Activated CD8-positive, alpha-beta T cell treated with anti-CD3 and anti-CD28 coated beads, Interleukin-2, amount 10 ng/mL, durations not matched to agents 7 days and 5 days (primary cell): Measurements from ENCODE around the gene LEO1. TPM values are rescaled to one million over a fixed set of nuclear protein-coding genes. Genes with fewer than 3 reads are reported as not detected.

Experiments used
- ATAC-seq: fragments of 150-1000 bp; cut with Tn5 transposase; one replicate; pipeline ENCODE4 v1.10.0; 2021; ENCODE audit warnings: moderate library complexity
- CTCF ChIA-PET: fragments of 350-600 bp; sonication (Branson Sonifier 250); formaldehyde crosslinking; loops from one replicate; lab custom pipeline; 2021; ENCODE audit warnings: antibody characterized with exemption; lab: Charles Lee
- POLR2A ChIA-PET: fragments of 350-600 bp; sonication (Branson Sonifier 250); formaldehyde crosslinking; loops from one replicate; lab custom pipeline; 2021; ENCODE audit warnings: antibody characterized with exemption; lab: Charles Lee
- DNase-seq: peaks from one replicate; pipeline ENCODE4 v3.0.0-alpha.2; 2020
- H3K27ac Mint-ChIP-seq: one replicate; pipeline ENCODE4 v1.8.0; 2021; ENCODE audit warnings: mild to moderate bottlenecking, mixed read lengths
- H3K27me3 Mint-ChIP-seq: one replicate; pipeline ENCODE4 v1.8.0; 2021; ENCODE audit warnings: low read depth, mixed read lengths
- H3K36me3 Mint-ChIP-seq: one replicate; pipeline ENCODE4 v1.8.0; 2021; ENCODE audit warnings: low read depth, mixed read lengths
- H3K4me1 Mint-ChIP-seq: one replicate; pipeline ENCODE4 v1.8.0; 2021; ENCODE audit warnings: low read depth, mixed read lengths
- H3K4me3 Mint-ChIP-seq: one replicate; pipeline ENCODE4 v1.8.0; 2021; ENCODE audit warnings: mild to moderate bottlenecking, mixed read lengths
- H3K9me3 Mint-ChIP-seq: one replicate; pipeline ENCODE4 v1.8.0; 2022; ENCODE audit warnings: mixed read lengths; ENCODE audit not compliant: insufficient read depth
- total RNA-seq, 2 experiments: library from RNA; stranded (reverse); gene quantifications; one replicate each; pipeline ENCODE4 v1.2.3, GENCODE V29; 2021

The LEO1 gene
- total RNA-seq, 2 experiments from 2014 or later, result 30.3 to 33.4 TPM

- peaks cover 23% of the 10 kb centered on the region for H3K36me3 Mint-ChIP-seq
- DNase-seq (no peak), ATAC-seq (no peak)
- ChIA-PET POLR2A (no interaction called here), CTCF (interaction anchor here (1.4 kb wide), 1 partner anchor 277 kb away, joined by 5 read pairs; no protein-coding TSS in a partner anchor)
- peaks cover 10% of the 10 kb centered on the region for H3K4me1 Mint-ChIP-seq
- H3K9me3 Mint-ChIP-seq, result no peaks in the 10 kb centered on the region
- H3K27me3 Mint-ChIP-seq, result no peaks in the 10 kb centered on the region
- no peak overlapping the region for H3K27ac Mint-ChIP-seq
- H3K4me3 Mint-ChIP-seq, result no peak overlapping the region
Observed at GRCh38 chr15:51931016-51931415, 40.6 kb downstream of the LEO1 start.

GRCh38 chr15:51926809-51927208, 44.8 kb downstream of the LEO1 start:
- Mint-ChIP-seq H3K9me3 (no peaks in the 10 kb centered on the region), H3K27me3 (no peaks in the 10 kb centered on the region), H3K4me3 (no peak overlapping the region), H3K36me3 (peaks cover 22% of the 10 kb centered on the region), H3K27ac (no peak overlapping the region), H3K4me1 (no peaks in the 10 kb centered on the region)
- ChIA-PET POLR2A (no interaction called here), CTCF (interaction anchor here (1.5 to 2.5 kb wide), 2 partner anchors 9 to 150 kb away, joined by 3 to 6 read pairs; no protein-coding TSS in a partner anchor)
- ATAC-seq (no peak), DNase-seq (no peak)

DNA sequence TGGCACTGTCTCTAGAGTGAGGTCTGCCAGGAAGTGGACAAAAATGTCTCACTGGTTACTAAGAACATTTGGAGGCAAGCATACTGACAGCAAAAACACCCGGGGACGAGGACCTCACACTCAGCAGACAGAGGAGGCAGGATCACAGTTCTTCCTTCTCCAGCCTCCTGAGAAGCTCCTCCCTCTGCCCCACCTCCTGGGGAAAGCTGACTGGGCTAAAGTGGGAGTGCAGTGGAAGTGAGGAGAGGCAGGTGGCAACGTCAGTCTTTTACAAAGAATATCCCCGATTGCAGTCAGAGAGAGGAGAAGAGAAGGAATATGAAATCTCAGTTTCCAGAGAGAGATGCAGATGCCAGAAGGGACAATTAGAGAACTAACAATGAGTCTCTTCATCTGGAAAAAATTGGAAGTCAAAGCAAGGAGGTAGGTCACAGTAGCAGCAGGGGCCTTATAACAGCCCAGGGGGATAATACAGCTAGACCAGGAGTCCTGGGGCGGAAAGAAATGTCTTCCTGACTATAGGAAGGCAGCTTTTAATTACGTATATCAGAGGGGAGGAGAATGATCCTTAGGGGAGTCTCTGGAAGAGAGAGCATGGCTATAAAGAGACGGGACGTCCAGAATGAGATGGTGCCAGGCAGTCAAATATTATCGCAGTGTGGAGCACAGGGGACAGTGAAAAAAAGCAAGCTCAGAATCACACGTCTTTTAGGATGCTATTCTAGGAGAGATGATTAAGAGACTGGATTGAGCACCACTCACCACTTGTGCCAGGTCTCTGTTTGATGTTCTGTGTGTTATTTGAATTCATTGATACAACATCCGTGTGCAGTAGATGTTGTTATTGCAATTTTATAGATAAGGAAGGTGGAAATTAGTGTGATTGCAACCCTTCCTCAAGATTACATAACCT, 47.2 kb downstream of the LEO1 start:
- Mint-ChIP-seq H3K27ac (no peak overlapping the region), H3K4me3 (no peak overlapping the region), H3K27me3 (no peaks in the 10 kb centered on the region), H3K36me3 (peaks cover 20% of the 10 kb centered on the region), H3K4me1 (no peaks in the 10 kb centered on the region), H3K9me3 (no peaks in the 10 kb centered on the region)
- DNase-seq, result no peak
- ChIA-PET POLR2A (interaction anchor here (0.6 kb wide), 1 partner anchor 53 kb away, joined by 3 read pairs; no protein-coding TSS in a partner anchor), CTCF (interaction anchor here (0.7 to 0.9 kb wide), 2 partner anchors 16 to 25 kb away, joined by 3 read pairs; no protein-coding TSS in a partner anchor)
- no peak for ATAC-seq

DNA sequence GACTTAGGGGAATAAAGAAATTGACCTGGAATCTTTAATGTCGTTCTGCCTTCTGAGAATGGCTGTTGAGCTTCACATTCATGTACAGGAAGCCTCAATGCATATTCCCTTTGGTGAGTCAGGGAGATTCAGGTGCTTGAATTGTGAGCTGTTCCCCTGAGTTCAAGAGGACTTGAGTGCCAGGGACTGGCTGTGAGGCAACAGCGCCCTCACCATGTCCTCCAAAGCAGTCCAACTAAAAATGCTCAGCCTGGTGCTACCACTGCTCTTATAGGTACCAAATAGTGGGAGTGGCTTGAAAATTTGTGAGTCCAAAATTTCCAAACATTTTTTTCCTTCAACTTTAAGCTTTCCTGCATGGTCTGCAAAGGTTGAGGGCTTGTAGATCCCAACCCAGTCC, 54.1 kb downstream of the LEO1 start:
- ChIA-PET POLR2A (no interaction called here), CTCF (interaction anchor here (1.0 to 2.1 kb wide), 9 partner anchors 8 to 141 kb away, joined by 3 to 8 read pairs (median 4); no protein-coding TSS in a partner anchor)
- H3K27ac Mint-ChIP-seq, result no peak overlapping the region
- peak; percentile 28 for DNase-seq
- H3K9me3 Mint-ChIP-seq, result no peaks in the 10 kb centered on the region
- H3K36me3 Mint-ChIP-seq, result peaks cover 20% of the 10 kb centered on the region
- H3K4me3 Mint-ChIP-seq, result no peak overlapping the region
- no peaks in the 10 kb centered on the region for H3K27me3 Mint-ChIP-seq
- H3K4me1 Mint-ChIP-seq, result no peaks in the 10 kb centered on the region
- ATAC-seq, result no peak

DNA sequence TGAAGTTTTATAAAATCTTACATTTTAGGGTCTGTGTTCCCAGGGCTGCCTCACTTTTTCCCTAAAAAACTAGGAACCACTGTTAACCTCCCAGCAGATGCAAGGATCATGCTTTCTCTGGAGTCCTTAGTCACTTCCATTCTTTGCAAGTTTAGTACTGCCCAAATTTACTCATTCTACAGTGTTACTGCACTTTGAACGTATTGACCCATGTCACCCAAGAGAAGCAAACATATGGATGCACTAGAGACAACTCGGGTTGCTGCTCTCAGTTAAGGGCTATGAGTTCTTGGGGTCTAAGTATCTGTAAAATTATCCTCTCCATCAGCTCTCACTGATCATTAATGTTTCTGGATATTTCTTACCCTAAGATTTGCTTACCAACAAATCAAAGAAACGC, 59.0 kb downstream of the LEO1 start:
- DNase-seq (no peak), ATAC-seq (no peak)
- peaks cover 35% of the 10 kb centered on the region for H3K36me3 Mint-ChIP-seq
- no peak overlapping the region for H3K4me3 Mint-ChIP-seq
- H3K9me3 Mint-ChIP-seq, result no peaks in the 10 kb centered on the region
- no peaks in the 10 kb centered on the region for H3K27me3 Mint-ChIP-seq
- no peaks in the 10 kb centered on the region for H3K4me1 Mint-ChIP-seq
- CTCF ChIA-PET, result interaction anchor here (2.1 kb wide), 1 partner anchor 58 kb away, joined by 5 read pairs; no protein-coding TSS in a partner anchor
- POLR2A ChIA-PET, result no interaction called here
- H3K27ac Mint-ChIP-seq, result no peak overlapping the region

DNA sequence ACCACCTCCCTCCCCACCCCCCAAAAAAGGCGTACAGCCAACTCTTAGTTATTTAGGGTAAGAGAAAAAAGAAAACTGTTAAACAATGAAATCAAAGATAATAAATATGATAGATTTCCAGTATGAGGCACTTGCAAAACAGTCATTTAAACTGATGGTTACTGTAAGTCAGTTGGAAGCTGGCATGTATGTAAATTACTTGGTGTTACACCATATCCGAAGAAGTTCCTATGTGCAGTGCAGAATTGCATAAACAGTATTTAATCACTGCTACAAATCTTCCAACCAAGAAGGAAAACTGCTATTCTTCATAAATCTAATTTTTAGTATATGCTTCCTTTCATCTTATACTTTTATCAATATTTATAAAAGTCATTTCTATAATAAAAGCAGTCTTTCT, 62.0 kb downstream of the LEO1 start:
- Mint-ChIP-seq H3K9me3 (no peaks in the 10 kb centered on the region), H3K36me3 (peaks cover 40% of the 10 kb centered on the region), H3K4me3 (no peak overlapping the region), H3K27ac (no peak overlapping the region), H3K27me3 (no peaks in the 10 kb centered on the region), H3K4me1 (no peaks in the 10 kb centered on the region)
- CTCF ChIA-PET, result interaction anchor here (1.2 kb wide), 1 partner anchor 9 kb away, joined by 4 read pairs; no protein-coding TSS in a partner anchor
- ATAC-seq (no peak), DNase-seq (no peak)
- POLR2A ChIA-PET, result no interaction called here

- H3K4me3 Mint-ChIP-seq, result no peak overlapping the region
- ChIA-PET CTCF (interaction anchor here (1.0 to 1.4 kb wide), 2 partner anchors 16 to 132 kb away, joined by 3 to 5 read pairs; no protein-coding TSS in a partner anchor), POLR2A (no interaction called here)
- H3K9me3 Mint-ChIP-seq, result no peaks in the 10 kb centered on the region
- H3K36me3 Mint-ChIP-seq, result peaks cover 41% of the 10 kb centered on the region
- no peaks in the 10 kb centered on the region for H3K27me3 Mint-ChIP-seq
- DNase-seq, result no peak
- H3K4me1 Mint-ChIP-seq, result no peaks in the 10 kb centered on the region
- no peak for ATAC-seq
- no peak overlapping the region for H3K27ac Mint-ChIP-seq
Observed at GRCh38 chr15:51908316-51908715, 63.3 kb downstream of the LEO1 start.

- no peak for DNase-seq
- Mint-ChIP-seq H3K27ac (no peak overlapping the region), H3K36me3 (peaks cover 42% of the 10 kb centered on the region), H3K4me3 (no peak overlapping the region), H3K27me3 (no peaks in the 10 kb centered on the region), H3K9me3 (no peaks in the 10 kb centered on the region), H3K4me1 (no peaks in the 10 kb centered on the region)
- ChIA-PET CTCF (interaction anchor here (1.0 kb wide), 1 partner anchor 17 kb away, joined by 3 read pairs; no protein-coding TSS in a partner anchor), POLR2A (no interaction called here)
- ATAC-seq, result no peak
Observed at GRCh38 chr15:51907136-51907862, 64.3 kb downstream of the LEO1 start.

DNA sequence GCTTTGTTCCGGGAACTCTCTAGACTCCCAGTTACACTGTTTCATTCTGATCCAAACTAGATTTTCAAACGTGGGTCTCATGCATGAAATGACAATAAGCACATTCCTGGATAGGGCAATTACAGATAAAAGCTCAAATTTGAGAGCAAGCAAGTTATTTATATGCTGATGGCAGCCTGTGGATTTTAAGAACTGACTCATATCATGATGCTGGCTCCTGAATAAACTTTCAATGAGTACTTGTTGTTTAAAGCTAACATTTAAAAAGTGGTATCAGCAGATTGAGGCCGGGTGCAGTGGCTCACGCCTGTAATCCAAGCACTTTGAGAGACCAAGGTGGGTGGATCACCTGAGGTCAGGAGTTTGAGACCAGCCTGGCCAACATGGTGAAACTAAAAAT, 66.6 kb downstream of the LEO1 start:
- H3K4me1 Mint-ChIP-seq, result no peaks in the 10 kb centered on the region
- ChIA-PET CTCF (interaction anchor here (1.3 to 2.9 kb wide), 6 partner anchors 13 to 285 kb away, joined by 4 to 21 read pairs (median 7); no protein-coding TSS in a partner anchor), POLR2A (interaction anchor here (0.8 kb wide), 1 partner anchor 13 kb away, joined by 3 read pairs; no protein-coding TSS in a partner anchor)
- DNase-seq, result no peak
- H3K9me3 Mint-ChIP-seq, result no peaks in the 10 kb centered on the region
- peaks cover 46% of the 10 kb centered on the region for H3K36me3 Mint-ChIP-seq
- no peaks in the 10 kb centered on the region for H3K27me3 Mint-ChIP-seq
- no peak overlapping the region for H3K27ac Mint-ChIP-seq
- H3K4me3 Mint-ChIP-seq, result no peak overlapping the region
- no peak for ATAC-seq

DNA sequence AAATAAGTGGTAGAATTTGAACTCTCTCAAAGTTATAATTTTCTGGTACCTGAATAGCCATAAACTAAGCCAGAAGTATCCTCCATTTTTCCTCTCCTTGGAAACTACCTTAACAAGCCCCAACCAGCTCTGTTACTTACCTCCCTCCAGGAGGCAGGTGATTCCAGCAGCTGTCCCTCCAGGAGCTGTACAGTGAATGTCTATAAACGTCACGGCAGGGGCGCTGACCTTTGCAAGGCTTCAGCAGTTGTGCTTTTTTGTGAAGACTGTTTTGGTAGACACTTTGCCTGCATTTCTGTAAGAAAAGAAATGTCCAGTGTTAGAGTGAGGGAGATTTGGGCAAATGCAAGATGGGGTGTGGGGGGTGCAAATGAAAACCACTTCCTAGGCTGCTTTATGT, 67.2 kb downstream of the LEO1 start:
- Mint-ChIP-seq H3K4me1 (no peaks in the 10 kb centered on the region), H3K27me3 (no peaks in the 10 kb centered on the region), H3K4me3 (no peak overlapping the region), H3K9me3 (no peaks in the 10 kb centered on the region), H3K27ac (no peak overlapping the region), H3K36me3 (peaks cover 49% of the 10 kb centered on the region)
- POLR2A ChIA-PET, result interaction anchor here (0.8 kb wide), 1 partner anchor 14 kb away, joined by 3 read pairs; no protein-coding TSS in a partner anchor
- no peak for DNase-seq
- ATAC-seq, result no peak
- CTCF ChIA-PET, result interaction anchor here (1.9 to 2.9 kb wide), 5 partner anchors 13 to 254 kb away, joined by 4 to 21 read pairs (median 8); no protein-coding TSS in a partner anchor

- no peaks in the 10 kb centered on the region for H3K9me3 Mint-ChIP-seq
- no peak overlapping the region for H3K4me3 Mint-ChIP-seq
- peaks cover 3% of the 10 kb centered on the region for H3K4me1 Mint-ChIP-seq
- ATAC-seq (no peak), DNase-seq (no peak)
- no peaks in the 10 kb centered on the region for H3K27me3 Mint-ChIP-seq
- no peak overlapping the region for H3K27ac Mint-ChIP-seq
- peaks cover 51% of the 10 kb centered on the region for H3K36me3 Mint-ChIP-seq
- CTCF ChIA-PET, result interaction anchor here (0.7 to 3.5 kb wide), 10 partner anchors 10 to 335 kb away, joined by 3 to 21 read pairs (median 9); no protein-coding TSS in a partner anchor
- POLR2A ChIA-PET, result no interaction called here
Observed at GRCh38 chr15:51889486-51889885, 82.1 kb downstream of the LEO1 start.
